SW 1271 (cell line): Measurements from ENCODE around the gene CLK3.
A peak's percentile ranks its signal among the peaks of the same experiment; 100 is the strongest.
"Not testable (repeated sequence)": the region's sequence is repeated elsewhere in the genome, so short reads cannot be mapped to it uniquely, and the experiment has no call there.

Source experiments
- DNase-seq, 2 experiments: peaks; one replicate each; lab custom pipeline; 2025; lab: John Stamatoyannopoulos, UW

Gene CLK3

GRCh38 chr15:74642348-74642733, 26.7 kb downstream of the CLK3 start:
- no peak for DNase-seq

- no peak for DNase-seq
Measured at GRCh38 chr15:74642734-74643664, 27.4 kb downstream of the CLK3 start.

- no peak for DNase-seq
Measured at GRCh38 chr15:74643665-74644204, 28.1 kb downstream of the CLK3 start.

- DNase-seq: no peak
Measured at GRCh38 chr15:74646480-74646879, 30.8 kb downstream of the CLK3 start.

GRCh38 chr15:74648051-74648842, 32.6 kb downstream of the CLK3 start:
- no peak for DNase-seq

- no peak for DNase-seq
Measured at GRCh38 chr15:74651242-74651741, 35.7 kb downstream of the CLK3 start.

GRCh38 chr15:74653426-74654102, 37.9 kb downstream of the CLK3 start:
- DNase-seq: peak in 1 of 2 experiments; percentile 17

- DNase-seq: no peak
Measured at GRCh38 chr15:74655424-74655823, 39.8 kb downstream of the CLK3 start.

GRCh38 chr15:74656935-74657535, 41.4 kb downstream of the CLK3 start:
- no peak for DNase-seq

GRCh38 chr15:74657846-74658245, 42.2 kb downstream of the CLK3 start:
- DNase-seq: no peak

GRCh38 chr15:74661280-74661679, 45.6 kb downstream of the CLK3 start:
- not testable (repeated sequence) for DNase-seq

- no peak for DNase-seq
Measured at GRCh38 chr15:74662064-74662860, 46.6 kb downstream of the CLK3 start.

GRCh38 chr15:74663303-74664027, 47.8 kb downstream of the CLK3 start:
- no peak for DNase-seq

- DNase-seq: no peak
Measured at GRCh38 chr15:74664028-74664616, 48.5 kb downstream of the CLK3 start.

GRCh38 chr15:74664670-74665069, 49.0 kb downstream of the CLK3 start:
- no peak for DNase-seq

GRCh38 chr15:74667975-74668374, 52.3 kb downstream of the CLK3 start:
- DNase-seq: no peak

GRCh38 chr15:74669627-74670026, 54.0 kb downstream of the CLK3 start:
- no peak for DNase-seq

- DNase-seq: no peak
Measured at GRCh38 chr15:74674161-74674560, 58.5 kb downstream of the CLK3 start.

- no peak for DNase-seq
Measured at GRCh38 chr15:74676801-74677200, 61.2 kb downstream of the CLK3 start.
